Neural cell (in vitro differentiated cells): ENCODE data around the gene HNRNPF. TPM values are rescaled to one million over a fixed set of nuclear protein-coding genes. Genes with fewer than 3 reads are reported as not detected.

ENCODE experiments used
- H2AFZ ChIP-seq: fragments of 200-600, 300-800 bp; sonication (generic), shearing (Covaris generic); 2 replicates; pipeline ENCODE4 v1.6.0; 2014; ENCODE audit warnings: low read depth, mild to moderate bottlenecking, antibody characterized with exemption, low read length, moderate library complexity
- H3F3A ChIP-seq: fragments of 200-600 bp; shearing (Covaris generic); 2 replicates; pipeline ENCODE4 v1.6.1; 2016; ENCODE audit warnings: mild to moderate bottlenecking, moderate library complexity, mixed read lengths, antibody characterized with exemption, low read length; ENCODE audit not compliant: insufficient read depth, poor library complexity, severe bottlenecking
- H3K27ac ChIP-seq: fragments of 200-600, 300-800 bp; sonication (generic), shearing (Covaris generic); 2 replicates; pipeline ENCODE4 v1.5.1; 2014; ENCODE audit warnings: mild to moderate bottlenecking, low read length, moderate library complexity
- H3K27me3 ChIP-seq: fragments of 300-800, 200-600 bp; sonication (generic), shearing (Covaris generic); 2 replicates; pipeline ENCODE4 v1.6.0; 2014; ENCODE audit warnings: mild to moderate bottlenecking, low read depth, low read length, moderate library complexity; ENCODE audit not compliant: insufficient read depth
- H3K36me3 ChIP-seq: fragments of 300-800, 200-600 bp; sonication (generic), shearing (Covaris generic); 2 replicates; pipeline ENCODE4 v1.5.1; 2014; ENCODE audit warnings: mild to moderate bottlenecking, antibody characterized with exemption, low read length, moderate library complexity; ENCODE audit not compliant: insufficient read depth
- H3K4me2 ChIP-seq: fragments of 300-800, 200-600 bp; sonication (generic), shearing (Covaris generic); 2 replicates; pipeline ENCODE4 v1.6.0; 2014; ENCODE audit warnings: mild to moderate bottlenecking, low read length
- H3K4me3 ChIP-seq: fragments of 300-800, 200-600 bp; sonication (generic), shearing (Covaris generic); 2 replicates; pipeline ENCODE4 v1.5.1; 2014; ENCODE audit warnings: mild to moderate bottlenecking, low read length, moderate library complexity
- H3K79me2 ChIP-seq: fragments of 200-600 bp; shearing (Covaris generic); replicated peaks from 2 replicates; pipeline ENCODE4 v1.6.0; 2014; ENCODE audit warnings: mild to moderate bottlenecking, low read length, moderate library complexity; ENCODE audit not compliant: insufficient read depth
- H3K9ac ChIP-seq: fragments of 300-800, 200-600 bp; sonication (generic), shearing (Covaris generic); 2 replicates; pipeline ENCODE4 v1.6.1; 2016; ENCODE audit warnings: mild to moderate bottlenecking, low read length, mixed read lengths
- H3K9me2 ChIP-seq: fragments of 200-600 bp; shearing (Covaris generic); 2 replicates; pipeline ENCODE4 v1.6.1; 2016; ENCODE audit warnings: mild to moderate bottlenecking, low read length, mixed read lengths; ENCODE audit not compliant: insufficient read depth
- H3K9me3 ChIP-seq: fragments of 200-600, 300-800 bp; sonication (generic), shearing (Covaris generic); 2 replicates; pipeline ENCODE4 v1.6.1; 2016; ENCODE audit warnings: mild to moderate bottlenecking, mixed run types, low read length, moderate library complexity, mixed read lengths
- H4K20me1 ChIP-seq: fragments of 200-600 bp; shearing (Covaris generic); 2 replicates; pipeline ENCODE4 v1.6.1; 2016; ENCODE audit warnings: mild to moderate bottlenecking, mixed run types; ENCODE audit not compliant: insufficient read depth
- CTCF ChIP-seq: fragments of 450-650 bp; IDR thresholded peaks from 2 replicates; pipeline ENCODE4 v1.5.1; 2014; ENCODE audit warnings: antibody characterized with exemption, mild to moderate bottlenecking, moderate library complexity; ENCODE audit not compliant: poor library complexity, severe bottlenecking
- EP300 ChIP-seq: fragments of 450-650 bp; conservative IDR thresholded peaks from 2 replicates; pipeline ENCODE4 v1.6.1; 2014; ENCODE audit warnings: antibody characterized with exemption, mild to moderate bottlenecking, moderate library complexity; ENCODE audit not compliant: poor library complexity, severe bottlenecking
- EZH2 ChIP-seq: fragments of 200-600, 300-800 bp; shearing (Covaris generic), sonication (generic); IDR thresholded peaks from 2 replicates; pipeline ENCODE4 v1.6.1; 2014; ENCODE audit warnings: antibody characterized with exemption, low read length, borderline replicate concordance, mild to moderate bottlenecking; ENCODE audit not compliant: insufficient read depth, poor library complexity, severe bottlenecking
- MXI1 ChIP-seq: fragments of 450-650 bp; conservative IDR thresholded peaks from 2 replicates; pipeline ENCODE4 v1.6.1; 2014; ENCODE audit warnings: antibody characterized with exemption, mild to moderate bottlenecking; ENCODE audit not compliant: poor library complexity, severe bottlenecking
- POLR2AphosphoS5 ChIP-seq: IDR thresholded peaks from 2 replicates; pipeline ENCODE4 v1.6.1; 2012
- RAD21 ChIP-seq: fragments of 450-650 bp; conservative IDR thresholded peaks from 2 replicates; pipeline ENCODE4 v1.6.1; 2014; ENCODE audit warnings: antibody characterized with exemption, mild to moderate bottlenecking, moderate library complexity
- REST ChIP-seq: IDR thresholded peaks from 2 replicates; pipeline ENCODE4 v1.6.1; 2012; ENCODE audit warnings: borderline replicate concordance
- SMC3 ChIP-seq: fragments of 450-650 bp; conservative IDR thresholded peaks from 2 replicates; pipeline ENCODE4 v1.6.1; 2014; ENCODE audit warnings: antibody characterized with exemption, mild to moderate bottlenecking, moderate library complexity; ENCODE audit not compliant: poor library complexity
- TAF1 ChIP-seq: IDR thresholded peaks from 2 replicates; pipeline ENCODE4 v1.6.1; 2012; ENCODE audit warnings: low read depth
- polyA plus RNA-seq: library from polyadenylated mRNA; depleted of rRNA; stranded (reverse); fragments of >200 nt; gene quantifications from 2 replicates; pipeline ENCODE4 v1.2.3, GENCODE V29; 2014

Gene HNRNPF
- polyA plus RNA-seq, 1 donor from 2014 or later, result 65.0 TPM

GRCh38 chr10:43390759-43391158 lies 18.2 kb downstream of the HNRNPF start:
- H4K20me1 ChIP-seq, result no peaks in the 10 kb centered on the region
- no peak overlapping the region for H2AFZ ChIP-seq
- H3F3A ChIP-seq, result no peaks in the 10 kb centered on the region
- no peak overlapping the region for H3K4me2 ChIP-seq
- H3K27me3 ChIP-seq, result no peaks in the 10 kb centered on the region
- H3K27ac ChIP-seq, result no peak overlapping the region
- H3K79me2 ChIP-seq, result peaks cover 8% of the 10 kb centered on the region
- H3K9me2 ChIP-seq, result no peaks in the 10 kb centered on the region
- H3K9ac ChIP-seq, result no peak overlapping the region
- no peaks in the 10 kb centered on the region for H3K9me3 ChIP-seq
- no peaks in the 10 kb centered on the region for H3K36me3 ChIP-seq
- no peak for TF ChIP-seq EP300
- TF ChIP-seq SMC3, result no peak
- no peak for TF ChIP-seq CTCF
- TF ChIP-seq EZH2, result no peak
- no peak for TF ChIP-seq TAF1
- TF ChIP-seq REST, result no peak
- TF ChIP-seq MXI1, result no peak
- no peak for TF ChIP-seq POLR2AphosphoS5
- TF ChIP-seq RAD21, result no peak
- H3K4me3 ChIP-seq, result no peak overlapping the region

- Histone ChIP-seq H3K4me2 (no peak overlapping the region), H3K27me3 (no peaks in the 10 kb centered on the region), H3K9me3 (no peaks in the 10 kb centered on the region), H3K9me2 (no peaks in the 10 kb centered on the region), H3F3A (no peaks in the 10 kb centered on the region), H3K9ac (no peak overlapping the region), H3K27ac (no peak overlapping the region), H3K79me2 (peaks cover 8% of the 10 kb centered on the region), H4K20me1 (no peaks in the 10 kb centered on the region), H3K36me3 (no peaks in the 10 kb centered on the region), H3K4me3 (no peak overlapping the region), H2AFZ (no peak overlapping the region)
- TF ChIP-seq CTCF (no peak), REST (no peak), SMC3 (no peak), EP300 (no peak), MXI1 (no peak), EZH2 (no peak), RAD21 (no peak), TAF1 (no peak), POLR2AphosphoS5 (no peak)
These were observed 18.7 kb downstream of the HNRNPF start for GRCh38 chr10:43390333-43390732.
